Breast epithelium (tissue), 3 donors: Measurements from ENCODE around the gene TM4SF1.

ENCODE experiments used
- POLR2A ChIP-seq: fragments of 450-650 bp; IDR thresholded peaks from one replicate; pipeline ENCODE4 v1.6.1; 2016; ENCODE audit warnings: antibody characterized with exemption, mild to moderate bottlenecking, moderate library complexity
- TF ChIP-seq, protein P1 (sequence below), 3 donors: fragments of 450-650 bp; IDR thresholded peaks; one replicate each; pipeline ENCODE4 v1.5.1; 2016 to 2017; ENCODE audit warnings: antibody characterized with exemption in 3 of 3, mild to moderate bottlenecking in 3 of 3, moderate library complexity in 3 of 3

GRCh38 chr3:149363053-149363452 lies 14.4 kb downstream of the TM4SF1 start:
- no peak for TF ChIP-seq POLR2A
- TF ChIP-seq, protein P1, sequence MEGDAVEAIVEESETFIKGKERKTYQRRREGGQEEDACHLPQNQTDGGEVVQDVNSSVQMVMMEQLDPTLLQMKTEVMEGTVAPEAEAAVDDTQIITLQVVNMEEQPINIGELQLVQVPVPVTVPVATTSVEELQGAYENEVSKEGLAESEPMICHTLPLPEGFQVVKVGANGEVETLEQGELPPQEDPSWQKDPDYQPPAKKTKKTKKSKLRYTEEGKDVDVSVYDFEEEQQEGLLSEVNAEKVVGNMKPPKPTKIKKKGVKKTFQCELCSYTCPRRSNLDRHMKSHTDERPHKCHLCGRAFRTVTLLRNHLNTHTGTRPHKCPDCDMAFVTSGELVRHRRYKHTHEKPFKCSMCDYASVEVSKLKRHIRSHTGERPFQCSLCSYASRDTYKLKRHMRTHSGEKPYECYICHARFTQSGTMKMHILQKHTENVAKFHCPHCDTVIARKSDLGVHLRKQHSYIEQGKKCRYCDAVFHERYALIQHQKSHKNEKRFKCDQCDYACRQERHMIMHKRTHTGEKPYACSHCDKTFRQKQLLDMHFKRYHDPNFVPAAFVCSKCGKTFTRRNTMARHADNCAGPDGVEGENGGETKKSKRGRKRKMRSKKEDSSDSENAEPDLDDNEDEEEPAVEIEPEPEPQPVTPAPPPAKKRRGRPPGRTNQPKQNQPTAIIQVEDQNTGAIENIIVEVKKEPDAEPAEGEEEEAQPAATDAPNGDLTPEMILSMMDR (IDR thresholded peaks at IDR 0.05) = no peak
